ENCODE data around the gene PLXNB2. TPM values are rescaled to one million over a fixed set of nuclear protein-coding genes. Genes with fewer than 3 reads are reported as not detected.

Gene PLXNB2
- total and polyA plus RNA-seq, 11 donors: 35.1 to 139 (median 53.0) TPM

DNA sequence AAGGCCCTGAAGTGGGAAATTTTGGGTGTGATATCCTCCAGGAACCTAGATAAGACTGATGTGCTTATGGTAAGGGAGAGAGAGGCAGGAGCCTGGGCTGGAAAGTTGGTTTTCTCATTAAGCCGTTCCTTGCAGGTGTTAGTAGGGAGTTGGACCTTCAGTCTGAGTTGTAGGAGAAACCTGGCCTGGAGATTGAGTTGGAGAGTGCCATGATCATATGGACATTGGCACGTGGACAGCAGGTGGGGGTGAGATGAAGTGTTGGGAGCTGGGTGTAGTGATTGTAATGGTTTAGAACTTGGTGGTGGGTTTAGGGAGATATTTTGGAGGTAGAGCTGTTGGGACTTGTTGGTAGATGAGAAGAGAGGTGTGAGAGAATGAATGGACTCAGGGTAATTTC lies 40.6 kb upstream of the PLXNB2 start:
- H3K27ac ChIP-seq: no peak overlapping the region
- peaks cover 0 to 19% (median 12%) of the 10 kb centered on the region in 9 donors for H3K36me3 ChIP-seq
- no peak overlapping the region for H3K4me3 ChIP-seq
- peaks cover 0 to 10% (median 2%) of the 10 kb centered on the region in 12 donors for H3K4me1 ChIP-seq
- DNase-seq (no peak), ATAC-seq (no peak)
- 62 to 73% (median 68%) methylated on average over 2 of the region's 2 CpGs for WGBS, 4 donors
- no peak for TF ChIP-seq POLR2A (IDR thresholded peaks at IDR 0.05)
- TF ChIP-seq, protein P1, sequence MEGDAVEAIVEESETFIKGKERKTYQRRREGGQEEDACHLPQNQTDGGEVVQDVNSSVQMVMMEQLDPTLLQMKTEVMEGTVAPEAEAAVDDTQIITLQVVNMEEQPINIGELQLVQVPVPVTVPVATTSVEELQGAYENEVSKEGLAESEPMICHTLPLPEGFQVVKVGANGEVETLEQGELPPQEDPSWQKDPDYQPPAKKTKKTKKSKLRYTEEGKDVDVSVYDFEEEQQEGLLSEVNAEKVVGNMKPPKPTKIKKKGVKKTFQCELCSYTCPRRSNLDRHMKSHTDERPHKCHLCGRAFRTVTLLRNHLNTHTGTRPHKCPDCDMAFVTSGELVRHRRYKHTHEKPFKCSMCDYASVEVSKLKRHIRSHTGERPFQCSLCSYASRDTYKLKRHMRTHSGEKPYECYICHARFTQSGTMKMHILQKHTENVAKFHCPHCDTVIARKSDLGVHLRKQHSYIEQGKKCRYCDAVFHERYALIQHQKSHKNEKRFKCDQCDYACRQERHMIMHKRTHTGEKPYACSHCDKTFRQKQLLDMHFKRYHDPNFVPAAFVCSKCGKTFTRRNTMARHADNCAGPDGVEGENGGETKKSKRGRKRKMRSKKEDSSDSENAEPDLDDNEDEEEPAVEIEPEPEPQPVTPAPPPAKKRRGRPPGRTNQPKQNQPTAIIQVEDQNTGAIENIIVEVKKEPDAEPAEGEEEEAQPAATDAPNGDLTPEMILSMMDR (IDR thresholded peaks at IDR 0.05): no peak
- intact Hi-C loops (cut with DNase I): loop anchor here in 1 of 10 donors (10.0 kb wide), 1 partner anchor 193 kb away; no protein-coding TSS in a partner anchor
- no peaks in the 10 kb centered on the region for H3K27me3 ChIP-seq
- no peaks in the 10 kb centered on the region for H3K9me3 ChIP-seq

DNA sequence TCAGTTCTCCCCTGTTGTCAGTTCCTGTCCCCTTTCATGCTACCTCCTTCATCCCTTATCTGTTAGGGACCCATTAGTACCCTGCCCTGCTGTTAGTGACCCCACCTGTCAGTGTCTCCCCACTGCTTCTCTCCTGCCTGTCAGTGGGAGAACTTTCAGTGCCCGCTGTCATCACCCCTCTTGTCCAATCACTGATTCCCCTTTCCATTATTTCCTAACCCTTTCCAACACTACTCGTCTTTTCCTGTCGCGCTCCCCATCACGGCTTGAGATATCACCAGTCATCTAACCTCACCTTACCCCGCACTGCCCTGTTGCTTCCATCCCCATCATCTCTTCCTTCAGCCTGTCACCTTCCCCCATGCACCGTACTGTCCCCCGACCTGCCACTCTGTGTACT lies 39.7 kb upstream of the PLXNB2 start:
- intact Hi-C loops (cut with DNase I): loop anchor here in 1 of 10 donors (10.0 kb wide), 1 partner anchor 192 kb away; no protein-coding TSS in a partner anchor
- no peak for DNase-seq
- Histone ChIP-seq H3K4me1 (peaks cover 0 to 18% (median 6%) of the 10 kb centered on the region in 12 donors), H3K36me3 (peaks cover 0 to 10% (median 3%) of the 10 kb centered on the region in 9 donors), H3K27ac (no peak overlapping the region), H3K27me3 (no peaks in the 10 kb centered on the region), H3K4me3 (no peak overlapping the region), H3K9me3 (no peaks in the 10 kb centered on the region)
- no peak for ATAC-seq
- TF ChIP-seq POLR2A (IDR thresholded peaks at IDR 0.05): no peak
- TF ChIP-seq, protein P1 (IDR thresholded peaks at IDR 0.05): no peak
- 71 to 75% (median 72%) methylated on average over 8 of the region's 8 CpGs for WGBS, 4 donors

DNA sequence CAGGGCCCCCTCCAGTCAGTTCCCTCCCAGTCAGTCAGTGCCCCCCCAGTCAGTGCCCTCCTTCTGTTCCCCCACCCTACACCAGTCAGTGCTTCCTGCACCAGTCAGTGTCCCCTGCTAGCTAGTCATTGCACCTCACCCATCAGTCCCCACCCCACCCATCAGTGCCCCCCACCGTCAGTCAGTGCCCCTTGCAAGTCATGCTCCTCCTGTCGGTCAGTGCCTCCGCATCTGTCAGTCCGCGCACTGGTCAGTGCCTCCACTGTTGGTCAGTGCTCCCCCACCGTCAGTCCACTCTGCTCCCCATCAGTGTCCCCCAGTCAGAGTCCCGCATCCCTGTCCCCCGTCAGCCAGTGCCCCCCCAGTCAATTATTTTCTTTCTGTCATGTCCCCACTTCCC lies 39.0 kb upstream of the PLXNB2 start:
- WGBS, 4 donors: 73 to 79% (median 77%) methylated on average over 8 of the region's 8 CpGs
- ATAC-seq: no peak
- Histone ChIP-seq H3K27ac (no peak overlapping the region), H3K36me3 (peaks cover 0 to 5% (median 0%) of the 10 kb centered on the region in 9 donors), H3K27me3 (no peaks in the 10 kb centered on the region), H3K4me3 (no peak overlapping the region), H3K9me3 (no peaks in the 10 kb centered on the region), H3K4me1 (peaks cover 0 to 22% (median 9%) of the 10 kb centered on the region in 12 donors)
- TF ChIP-seq, protein P1 (IDR thresholded peaks at IDR 0.05): no peak
- no peak for TF ChIP-seq POLR2A (IDR thresholded peaks at IDR 0.05)
- DNase-seq: no peak
- intact Hi-C loops (cut with DNase I): loop anchor here in 1 of 10 donors (10.0 kb wide), 1 partner anchor 192 kb away; no protein-coding TSS in a partner anchor

DNA sequence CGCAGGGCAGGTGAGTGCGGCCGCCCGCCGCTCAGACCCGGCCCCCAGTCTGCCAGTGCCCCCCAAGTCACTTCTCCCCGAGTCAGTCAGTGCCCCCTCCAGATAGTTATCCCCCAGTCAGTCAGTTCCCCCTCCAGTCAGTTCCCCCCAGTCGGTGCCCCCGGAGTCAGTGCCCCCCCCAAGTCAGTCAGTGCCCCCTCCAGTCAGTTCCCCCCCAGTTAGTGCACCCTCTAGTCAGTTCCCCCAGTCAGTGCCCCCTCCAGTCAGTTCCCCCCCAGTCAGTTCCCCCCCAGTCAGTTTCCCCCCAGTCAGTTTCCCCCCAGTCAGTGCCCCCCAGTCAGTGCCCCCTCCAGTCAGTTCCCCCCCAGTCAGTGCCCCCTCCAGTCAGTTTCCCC lies 36.1 kb upstream of the PLXNB2 start:
- H3K4me3 ChIP-seq: peak overlapping the region; percentile 61 to 100 (median 86)
- no peaks in the 10 kb centered on the region for H3K9me3 ChIP-seq
- peaks cover 0 to 22% (median 9%) of the 10 kb centered on the region in 12 donors for H3K4me1 ChIP-seq
- ATAC-seq (no peak), DNase-seq (no peak)
- no peaks in the 10 kb centered on the region for H3K27me3 ChIP-seq
- peak overlapping the region in 11 of 12 donors; percentile 76 to 92 (median 79) for H3K27ac ChIP-seq
- peaks cover 0 to 5% (median 0%) of the 10 kb centered on the region in 9 donors for H3K36me3 ChIP-seq
- WGBS, 4 donors: 0 to 2% (median 1%) methylated on average over 1 to 9 of the region's 9 CpGs
- no peak for TF ChIP-seq POLR2A (IDR thresholded peaks at IDR 0.05)
- TF ChIP-seq, protein P1 (IDR thresholded peaks at IDR 0.05): no peak
- intact Hi-C loops (cut with DNase I): loop anchor here (2.0 to 10.0 kb wide), 7 partner anchors 17 to 196 kb away; partner anchors contain the start of genes HDAC10 (in 6 of the 10), MAPK11 (in 5 of the 10), TUBGCP6 (in 2 of the 10) and DENND6B (in 1 of the 10)

All from heart left ventricle (tissue), 16 donors.